NCI-H345 (cell line): Measurements from ENCODE around the gene DCLK1.

ENCODE experiments used
- DNase-seq: peaks from one replicate; lab custom pipeline; 2025; lab: John Stamatoyannopoulos, UW

Gene DCLK1

DNA sequence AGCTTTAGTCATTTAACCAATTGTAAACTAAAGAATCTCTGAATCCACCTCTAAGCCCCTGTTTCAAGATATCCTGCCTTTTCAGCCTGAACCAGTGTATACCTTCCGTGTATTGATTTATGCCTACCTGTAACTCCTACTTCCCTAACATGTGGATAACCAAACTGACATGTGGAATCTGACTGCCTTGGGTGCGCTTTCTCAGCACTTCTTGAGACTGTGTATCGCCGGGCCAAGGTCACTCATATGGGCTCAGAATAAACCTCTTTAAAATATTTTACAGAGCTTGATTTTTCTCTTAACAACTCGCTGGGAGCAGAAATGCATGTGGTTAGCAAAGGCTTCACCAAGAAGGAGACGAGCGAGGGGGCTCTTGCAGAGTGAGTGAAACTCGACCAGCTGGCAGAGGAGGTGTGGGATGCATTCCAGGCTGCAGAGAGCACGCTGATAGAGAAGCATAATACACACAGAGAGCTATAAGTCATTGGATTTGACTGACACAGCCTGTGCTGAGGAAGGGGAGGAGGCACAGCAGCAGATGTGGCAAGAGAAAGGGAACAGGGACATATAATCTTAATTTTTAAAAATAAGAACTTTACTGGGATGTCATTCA lies 386.5 kb downstream of the DCLK1 start:
- DNase-seq, result no peak

DNA sequence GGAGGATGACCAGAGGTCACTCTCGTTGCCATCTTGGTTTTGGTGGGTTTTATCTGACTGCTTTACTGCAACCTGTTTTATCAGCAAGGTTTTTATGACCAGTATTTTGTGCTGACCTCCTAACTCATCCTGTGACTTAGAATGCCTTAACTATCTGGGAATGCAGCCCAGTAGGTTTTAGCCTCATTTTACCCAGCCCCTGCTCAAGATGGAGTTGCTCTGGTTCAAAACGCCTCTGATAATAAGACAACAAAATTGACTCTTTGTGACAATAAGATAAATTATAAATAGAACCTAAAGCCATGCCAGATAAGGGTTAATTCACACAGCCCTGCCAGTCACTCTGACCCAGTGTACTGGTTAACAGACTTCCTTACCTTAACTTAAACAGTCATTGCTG lies 387.0 kb downstream of the DCLK1 start:
- DNase-seq, result no peak

DNA sequence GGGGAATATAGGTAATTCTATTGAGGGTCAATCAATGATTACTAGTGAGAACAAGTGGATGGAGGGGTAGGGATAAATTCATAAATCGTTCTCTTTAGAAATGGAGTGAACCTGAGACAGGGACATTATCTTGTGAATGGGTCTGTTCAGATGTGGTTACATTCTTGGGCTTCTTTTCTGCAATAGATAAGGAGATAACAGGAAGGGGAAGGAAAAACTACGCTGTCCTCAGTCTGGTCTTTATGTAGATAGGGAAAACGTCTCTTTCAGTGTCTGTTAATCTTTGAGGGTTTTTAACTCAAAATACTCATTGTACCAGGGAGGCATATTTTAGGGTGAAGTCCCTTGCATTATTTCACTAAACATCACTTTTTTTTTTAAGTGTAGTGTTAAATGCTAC lies 388.0 kb downstream of the DCLK1 start:
- no peak for DNase-seq

DNA sequence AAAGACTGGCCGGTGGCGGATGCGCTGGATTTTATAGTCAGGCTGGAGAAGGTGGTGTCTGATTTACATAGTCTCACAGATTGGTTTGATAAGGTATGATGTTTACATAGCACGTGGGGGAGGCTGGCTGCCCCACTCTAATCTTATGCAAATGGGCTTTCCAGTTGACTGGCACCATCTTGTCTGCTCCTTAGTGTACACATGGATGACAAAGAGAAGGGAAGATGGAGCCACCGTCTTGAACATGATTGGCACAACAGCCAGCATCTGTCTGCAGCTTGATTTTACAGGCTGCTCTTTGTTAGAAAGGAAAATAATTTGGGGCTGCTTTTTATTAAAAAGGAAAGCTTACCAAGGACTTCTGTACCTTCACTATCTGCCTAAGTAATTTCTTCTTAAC lies 389.5 kb downstream of the DCLK1 start:
- no peak for DNase-seq

DNA sequence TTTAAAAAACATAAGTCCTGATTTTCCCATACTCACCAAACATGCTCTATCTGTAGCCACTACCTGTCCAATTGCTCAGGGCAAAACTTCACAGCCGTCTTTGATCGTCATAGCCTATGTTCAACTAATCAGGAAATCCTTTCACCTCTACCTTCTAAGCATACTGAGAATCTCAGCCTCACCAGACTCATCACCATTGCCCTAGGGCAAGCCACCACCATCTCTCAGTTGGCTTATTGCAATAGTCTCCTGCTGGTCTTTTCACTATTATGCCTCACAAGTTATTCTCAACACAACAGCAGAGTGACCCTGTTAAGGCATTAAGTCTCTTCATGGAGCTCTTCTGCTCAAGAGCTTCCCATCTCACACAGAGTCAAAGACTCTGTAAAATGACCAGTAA lies 394.3 kb downstream of the DCLK1 start:
- no peak for DNase-seq

DNA sequence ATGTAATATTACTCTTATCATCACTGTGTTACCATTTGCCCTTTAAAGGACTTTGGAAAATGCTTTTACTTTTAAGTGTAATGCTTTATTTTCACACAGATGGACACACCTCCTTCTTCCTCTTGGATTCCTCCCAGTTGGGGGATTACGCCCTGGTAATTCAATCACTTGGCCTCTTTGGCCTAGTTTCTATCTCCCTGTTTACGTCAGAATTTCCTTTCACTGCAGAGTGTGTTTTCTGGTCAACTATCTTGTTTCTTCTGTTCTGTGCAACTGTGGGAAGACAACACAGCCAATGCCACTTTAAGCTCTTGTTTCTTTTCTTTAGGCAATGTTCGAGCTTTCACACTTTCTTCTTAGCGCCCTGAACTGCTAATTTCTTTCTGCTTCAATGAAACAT lies 397.4 kb downstream of the DCLK1 start:
- DNase-seq, result no peak

DNA sequence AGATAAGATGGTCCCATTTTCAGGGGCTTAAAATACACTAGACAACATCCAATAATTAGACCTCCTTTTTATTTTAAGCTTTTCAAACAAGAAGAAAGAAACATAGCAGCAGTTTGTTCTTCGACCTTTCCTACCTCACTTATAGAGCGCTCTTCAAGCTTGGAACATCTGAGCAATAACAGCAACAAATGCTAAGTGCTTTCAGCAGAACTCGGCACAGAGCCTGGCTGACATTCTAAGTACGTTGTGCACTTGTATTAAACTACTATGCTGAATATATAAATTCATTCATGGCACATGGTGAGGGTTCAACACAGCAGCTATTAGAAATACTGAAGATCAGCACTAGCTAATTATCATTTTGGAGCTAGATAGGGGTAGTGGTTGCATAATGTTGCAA lies 398.6 kb downstream of the DCLK1 start:
- DNase-seq, result no peak

DNA sequence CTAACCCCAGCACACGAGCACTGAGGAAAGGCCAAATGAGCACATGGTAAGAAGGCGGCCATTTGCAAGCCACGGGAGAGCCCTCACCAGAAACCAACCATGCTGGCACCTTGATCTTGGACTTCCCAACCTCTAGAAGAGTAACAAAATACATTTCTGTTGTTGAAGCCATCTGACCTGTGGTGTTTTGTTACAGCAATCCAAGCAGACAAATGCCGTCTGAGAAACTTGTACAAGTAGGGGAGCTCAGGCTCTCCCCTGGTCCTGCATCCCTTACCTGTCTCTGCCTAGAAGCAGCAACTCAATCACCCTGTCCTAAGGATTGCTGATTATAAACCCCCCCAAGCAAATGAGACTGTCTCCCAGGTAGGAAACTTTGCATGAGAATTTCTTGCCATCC lies 399.7 kb downstream of the DCLK1 start:
- DNase-seq, result no peak

DNA sequence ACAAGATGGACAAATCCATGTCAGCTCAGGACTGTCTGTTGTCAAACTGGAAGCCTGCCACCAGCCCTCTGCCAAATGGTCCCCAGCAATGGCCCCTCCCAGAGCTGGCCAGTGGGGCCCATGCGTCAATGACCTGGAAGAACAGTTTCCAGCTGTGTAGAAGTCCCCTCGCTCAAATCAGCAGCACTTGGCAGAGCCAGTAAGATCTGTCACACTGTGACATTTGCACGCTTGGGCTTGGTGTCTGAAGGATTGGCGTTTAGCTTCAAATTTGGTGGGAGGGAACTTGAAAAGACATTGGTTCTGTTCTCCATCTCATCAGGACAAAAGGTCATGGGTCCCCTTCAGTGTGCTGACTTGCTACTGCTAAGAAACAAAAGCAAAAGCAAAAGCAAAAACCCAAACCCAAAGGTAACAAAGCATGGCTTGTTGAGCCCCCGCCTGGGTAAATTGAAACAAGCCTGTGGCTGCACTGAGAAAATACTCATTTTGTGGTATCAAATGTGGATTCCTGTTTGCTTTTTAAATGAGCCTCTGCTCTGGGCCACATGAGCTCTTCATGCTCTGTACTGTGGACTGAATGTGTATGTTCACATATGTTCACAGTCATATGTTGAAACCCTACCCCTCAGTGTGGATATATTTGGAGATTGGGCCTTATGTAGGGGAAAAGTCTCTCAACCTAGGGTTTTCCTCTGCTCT lies 401.1 kb downstream of the DCLK1 start:
- no peak for DNase-seq

DNA sequence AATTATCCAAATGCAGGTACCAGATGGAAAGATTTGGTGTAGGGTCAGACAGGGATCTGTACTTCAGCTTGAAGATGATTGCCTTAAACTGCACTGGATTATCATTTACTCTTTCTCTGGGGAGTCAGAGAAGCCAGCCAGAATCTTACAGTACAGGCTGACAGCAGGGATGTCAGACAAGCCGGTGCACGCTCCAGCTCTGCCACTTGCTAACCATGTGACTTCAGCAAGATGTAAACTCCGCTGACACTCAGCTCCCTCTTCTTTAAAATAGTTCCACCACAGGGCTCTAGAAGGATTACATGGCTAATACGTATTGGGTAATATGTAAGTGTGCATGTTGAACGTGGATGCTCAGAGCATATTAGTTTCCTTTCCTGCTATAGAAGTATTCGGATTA lies 403.3 kb downstream of the DCLK1 start:
- no peak for DNase-seq

DNA sequence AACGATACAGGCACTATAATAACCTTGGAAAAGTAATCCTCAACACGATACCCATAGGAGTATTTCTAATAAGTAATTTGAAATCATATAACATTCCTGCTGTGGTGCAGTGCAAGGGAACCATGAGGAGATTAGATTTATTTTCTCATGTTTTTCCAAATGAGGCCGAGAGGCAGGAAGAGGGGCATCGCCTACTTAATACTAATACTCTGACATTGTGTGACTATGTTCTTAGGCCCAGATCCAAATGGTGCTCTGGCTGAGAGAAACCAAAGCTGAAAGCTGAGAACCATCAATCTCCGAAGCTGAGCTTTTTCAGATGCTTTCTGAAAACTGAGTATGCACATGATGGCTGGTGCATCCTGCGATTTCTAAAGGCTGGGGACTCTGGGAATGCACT lies 406.7 kb downstream of the DCLK1 start:
- DNase-seq, result no peak

DNA sequence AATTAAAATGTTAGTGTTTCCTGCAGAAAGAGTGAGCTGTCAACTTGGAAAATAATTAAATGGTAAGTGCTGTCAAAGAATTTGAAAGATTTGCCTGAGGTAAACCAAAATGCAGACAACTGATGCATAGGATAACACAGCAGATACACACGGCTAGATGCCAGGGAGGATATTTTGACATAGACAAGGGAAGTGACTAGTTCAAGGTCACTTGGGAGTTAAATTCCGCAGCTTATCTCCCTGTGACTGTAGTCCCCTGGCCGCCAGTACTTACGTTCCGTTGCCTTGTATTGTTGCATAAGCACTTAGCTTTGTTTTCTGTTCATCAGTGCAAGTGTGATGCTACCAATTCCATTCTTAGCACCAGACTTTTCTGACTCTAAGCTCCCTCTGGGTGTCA lies 407.4 kb downstream of the DCLK1 start:
- no peak for DNase-seq

DNA sequence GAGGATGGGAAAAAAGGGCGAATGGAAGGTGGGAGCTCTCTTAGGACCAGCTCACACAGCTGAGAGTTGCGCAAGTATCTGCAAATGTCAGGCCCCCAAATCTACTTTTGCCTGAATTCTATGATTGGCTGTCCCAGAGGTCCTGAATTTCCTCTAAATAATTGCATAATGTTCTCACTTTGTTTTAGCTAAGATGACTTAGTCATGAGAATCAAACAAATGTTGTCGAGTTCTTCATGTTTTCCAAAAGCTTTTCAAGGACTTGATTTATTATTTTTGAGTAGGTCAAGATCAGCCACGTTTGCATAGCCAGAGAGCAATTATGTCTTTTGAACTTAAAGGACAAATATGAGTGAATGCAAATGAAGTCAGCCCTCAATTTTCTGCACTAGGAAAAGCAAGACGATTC lies 408.1 kb downstream of the DCLK1 start:
- no peak for DNase-seq

DNA sequence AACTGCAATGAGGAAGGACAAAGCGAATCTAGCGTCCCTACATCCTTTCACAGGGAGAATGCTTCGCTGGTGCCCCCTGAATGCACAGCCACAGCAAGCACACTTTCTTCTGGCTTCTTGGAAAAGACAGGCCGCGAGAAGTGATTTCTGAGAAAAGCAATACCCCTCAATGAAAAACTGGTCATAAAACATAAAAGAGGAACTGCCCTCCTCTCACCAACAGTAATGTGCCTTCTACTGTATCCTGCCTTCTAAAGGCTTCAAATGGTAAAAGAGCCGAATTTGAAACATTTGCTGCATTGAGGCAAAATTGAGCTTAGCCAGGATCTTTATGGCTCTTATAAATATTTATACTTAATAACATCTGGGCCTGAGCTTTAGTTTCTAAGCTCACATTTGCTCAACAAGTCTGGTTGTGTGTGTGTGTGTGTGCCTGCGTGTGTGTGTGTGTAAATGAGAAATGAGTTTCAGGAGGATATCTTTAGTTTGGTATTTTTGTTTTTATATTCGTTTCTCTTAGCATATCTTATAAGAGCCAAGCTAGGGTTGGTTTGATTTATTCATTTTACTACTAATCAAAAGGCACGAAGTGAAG lies 408.6 kb downstream of the DCLK1 start:
- DNase-seq, result no peak

DNA sequence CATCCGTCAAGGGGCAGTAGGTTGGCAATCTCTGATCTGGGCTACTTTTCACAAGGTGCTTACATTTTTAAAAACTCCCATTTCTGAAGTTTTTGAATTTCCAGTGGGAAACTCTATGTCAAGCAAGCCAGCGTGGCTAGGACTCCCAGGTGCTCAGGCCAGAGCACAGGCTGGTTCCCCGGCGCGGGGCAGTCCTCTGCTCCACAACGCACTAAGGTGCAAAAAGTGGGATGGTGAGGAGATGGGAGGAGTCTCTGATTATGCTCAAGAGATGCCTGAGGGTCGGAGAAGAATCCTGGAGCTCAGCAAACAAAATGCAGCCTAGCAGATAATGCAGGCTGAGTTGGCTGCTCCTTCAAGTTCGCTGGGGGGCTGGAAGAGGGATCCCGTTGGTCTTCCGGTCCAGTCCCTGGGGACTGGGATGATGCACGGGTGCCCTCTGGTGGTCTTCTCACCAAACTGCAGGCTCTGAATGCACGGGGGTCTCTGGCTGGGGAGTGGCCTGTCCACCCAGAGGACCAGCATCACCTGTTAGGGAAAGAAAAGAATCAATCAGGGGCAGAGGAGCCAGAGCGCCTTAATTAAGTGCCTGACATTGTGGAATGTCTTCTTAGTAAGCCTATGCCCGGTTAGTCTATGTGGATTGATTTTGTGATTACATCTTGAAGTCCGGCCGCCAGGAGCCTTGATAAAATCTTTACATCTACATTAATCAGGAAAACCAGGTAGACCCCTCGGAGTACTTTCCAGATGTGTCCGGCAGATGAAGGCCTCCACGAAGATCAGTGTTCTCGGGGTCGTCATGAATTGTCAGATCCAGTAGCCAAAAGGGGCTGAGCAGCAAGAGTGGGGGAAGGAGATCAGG lies 410.3 kb downstream of the DCLK1 start:
- DNase-seq, result peak; percentile 36

DNA sequence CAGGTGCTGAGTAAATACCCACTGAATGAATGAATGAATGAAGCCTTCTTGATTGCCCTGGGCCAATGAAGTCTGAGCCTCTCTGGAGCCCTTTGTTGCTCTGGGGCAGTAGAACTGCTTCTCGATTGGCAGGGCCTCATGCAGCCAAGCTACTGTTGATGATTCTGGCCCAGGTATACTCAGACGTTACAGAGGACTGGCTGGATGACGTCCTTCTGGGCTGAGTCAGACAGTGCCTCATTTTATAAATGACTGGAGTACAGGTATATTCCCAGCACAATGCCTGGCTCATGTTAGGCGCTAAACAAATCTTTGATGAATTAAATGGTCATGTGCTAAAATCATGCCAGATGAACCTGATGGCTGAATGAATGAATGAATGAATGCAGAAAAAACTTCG lies 410.9 kb downstream of the DCLK1 start:
- DNase-seq, result no peak
